ENCODE measurements around the gene NEUROD1.

The NEUROD1 gene

GRCh38 chr2:181674461-181674860 lies 5.9 kb downstream of the NEUROD1 start:
- TF ChIP-seq FOXP2 (optimal IDR thresholded peaks at IDR 0.05; ENCODE audit: borderline replicate concordance, extremely low read depth, extremely low read length, insufficient read depth) (no peak), TAF1 (IDR thresholded peaks at IDR 0.05; ENCODE audit: borderline replicate concordance, insufficient read depth, low read length) (no peak), SIN3A (IDR thresholded peaks at IDR 0.05; ENCODE audit: borderline replicate concordance, insufficient read depth, low read length) (no peak), REST (IDR thresholded peaks at IDR 0.05; ENCODE audit: insufficient read depth in 1 of 2, low read depth in 2 of 2, low read length in 2 of 2) (no peak), POLR2AphosphoS5 (IDR thresholded peaks at IDR 0.05; ENCODE audit: low read depth, low read length) (no peak)

GRCh38 chr2:181673173-181673572 lies 7.1 kb downstream of the NEUROD1 start:
- TF ChIP-seq TAF1 (IDR thresholded peaks at IDR 0.05; ENCODE audit: borderline replicate concordance, insufficient read depth, low read length) (no peak), REST (IDR thresholded peaks at IDR 0.05; ENCODE audit: insufficient read depth in 1 of 2, low read depth in 2 of 2, low read length in 2 of 2) (peak in 1 of 2 experiments; percentile 24; a peak in 1 of 4 replicates)

GRCh38 chr2:181672255-181673008 lies 7.9 kb downstream of the NEUROD1 start:
- no peak for TF ChIP-seq FOXP2 (optimal IDR thresholded peaks at IDR 0.05; ENCODE audit: borderline replicate concordance, extremely low read depth, extremely low read length, insufficient read depth)
- TF ChIP-seq POLR2AphosphoS5 (IDR thresholded peaks at IDR 0.05; ENCODE audit: low read depth, low read length), result no peak
- TF ChIP-seq TAF1 (IDR thresholded peaks at IDR 0.05; ENCODE audit: borderline replicate concordance, insufficient read depth, low read length), result no peak
- TF ChIP-seq REST (IDR thresholded peaks at IDR 0.05; ENCODE audit: insufficient read depth in 1 of 2, low read depth in 2 of 2, low read length in 2 of 2), result no peak
- TF ChIP-seq SIN3A (IDR thresholded peaks at IDR 0.05; ENCODE audit: borderline replicate concordance, insufficient read depth, low read length), result no peak

- TF ChIP-seq REST (IDR thresholded peaks at IDR 0.05; ENCODE audit: insufficient read depth in 1 of 2, low read depth in 2 of 2, low read length in 2 of 2) (no peak), SIN3A (IDR thresholded peaks at IDR 0.05; ENCODE audit: borderline replicate concordance, insufficient read depth, low read length) (no peak), TAF1 (IDR thresholded peaks at IDR 0.05; ENCODE audit: borderline replicate concordance, insufficient read depth, low read length) (no peak), FOXP2 (optimal IDR thresholded peaks at IDR 0.05; ENCODE audit: borderline replicate concordance, extremely low read depth, extremely low read length, insufficient read depth) (no peak), POLR2AphosphoS5 (IDR thresholded peaks at IDR 0.05; ENCODE audit: low read depth, low read length) (no peak)
Measured at GRCh38 chr2:181670632-181671031, 9.7 kb downstream of the NEUROD1 start.

GRCh38 chr2:181667234-181667633 lies 13.1 kb downstream of the NEUROD1 start:
- no peak for TF ChIP-seq TAF1 (IDR thresholded peaks at IDR 0.05; ENCODE audit: borderline replicate concordance, insufficient read depth, low read length)
- TF ChIP-seq SIN3A (IDR thresholded peaks at IDR 0.05; ENCODE audit: borderline replicate concordance, insufficient read depth, low read length), result no peak
